ENCODE measurements around the gene DNAJC21.

DNAJC21 gene

DNA sequence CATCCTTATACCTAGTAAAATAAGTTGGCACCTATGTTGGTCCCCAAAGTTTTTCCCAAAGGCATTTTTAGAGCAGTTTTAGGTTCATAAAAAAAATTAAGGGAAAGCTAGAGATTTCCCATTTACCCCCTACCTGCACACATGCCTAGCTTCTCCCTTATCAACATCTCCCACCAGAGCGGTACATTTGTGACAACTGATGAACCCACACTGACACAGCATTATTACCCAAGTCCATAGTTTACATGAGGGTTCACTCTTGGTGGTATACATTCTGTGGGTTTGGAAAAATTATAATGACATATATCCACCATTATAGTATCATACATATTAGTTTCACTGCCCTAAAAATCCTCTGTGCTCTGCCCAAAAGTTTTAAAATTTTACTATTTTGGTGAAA is 26.1 kb upstream of the DNAJC21 start:
- Histone ChIP-seq H4K20me1 (ENCODE audit: insufficient read depth, low read length, poor library complexity, severe bottlenecking) (no peaks in the 10 kb centered on the region), H3K79me2 (ENCODE audit: insufficient read depth, low read length) (no peaks in the 10 kb centered on the region), H3K27me3 (ENCODE audit: insufficient read depth, low read length, poor library complexity, severe bottlenecking) (no peaks in the 10 kb centered on the region), H3K9ac (ENCODE audit: low read depth, low read length, poor library complexity, severe bottlenecking) (no peak overlapping the region), H3K4me3 (ENCODE audit: low read length, poor library complexity, severe bottlenecking) (no peak overlapping the region), H3K4me1 (ENCODE audit: insufficient read depth, low read length, poor library complexity, severe bottlenecking) (peaks cover 7% of the 10 kb centered on the region), H2AFZ (ENCODE audit: low read length) (no peak overlapping the region), H3K9me3 (ENCODE audit: insufficient read depth, low read depth, low read length) (no peaks in the 10 kb centered on the region), H3K36me3 (ENCODE audit: insufficient read depth, low read length) (peaks cover 1% of the 10 kb centered on the region; the same call in 1 of the 2 replicates), H3F3A (ENCODE audit: low read depth) (no peaks in the 10 kb centered on the region), H3K4me2 (ENCODE audit: low read depth, low read length, poor library complexity, severe bottlenecking) (no peak overlapping the region), H3K9me2 (replicated peaks; ENCODE audit: low read depth, low read length) (no peaks in the 10 kb centered on the region)
- TF ChIP-seq, protein P1, sequence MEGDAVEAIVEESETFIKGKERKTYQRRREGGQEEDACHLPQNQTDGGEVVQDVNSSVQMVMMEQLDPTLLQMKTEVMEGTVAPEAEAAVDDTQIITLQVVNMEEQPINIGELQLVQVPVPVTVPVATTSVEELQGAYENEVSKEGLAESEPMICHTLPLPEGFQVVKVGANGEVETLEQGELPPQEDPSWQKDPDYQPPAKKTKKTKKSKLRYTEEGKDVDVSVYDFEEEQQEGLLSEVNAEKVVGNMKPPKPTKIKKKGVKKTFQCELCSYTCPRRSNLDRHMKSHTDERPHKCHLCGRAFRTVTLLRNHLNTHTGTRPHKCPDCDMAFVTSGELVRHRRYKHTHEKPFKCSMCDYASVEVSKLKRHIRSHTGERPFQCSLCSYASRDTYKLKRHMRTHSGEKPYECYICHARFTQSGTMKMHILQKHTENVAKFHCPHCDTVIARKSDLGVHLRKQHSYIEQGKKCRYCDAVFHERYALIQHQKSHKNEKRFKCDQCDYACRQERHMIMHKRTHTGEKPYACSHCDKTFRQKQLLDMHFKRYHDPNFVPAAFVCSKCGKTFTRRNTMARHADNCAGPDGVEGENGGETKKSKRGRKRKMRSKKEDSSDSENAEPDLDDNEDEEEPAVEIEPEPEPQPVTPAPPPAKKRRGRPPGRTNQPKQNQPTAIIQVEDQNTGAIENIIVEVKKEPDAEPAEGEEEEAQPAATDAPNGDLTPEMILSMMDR (conservative IDR thresholded peaks at IDR 0.05; ENCODE audit: low read length): no peak
- no peak for TF ChIP-seq EZH2phosphoT487 (IDR thresholded peaks at IDR 0.05; ENCODE audit: borderline replicate concordance)

DNA sequence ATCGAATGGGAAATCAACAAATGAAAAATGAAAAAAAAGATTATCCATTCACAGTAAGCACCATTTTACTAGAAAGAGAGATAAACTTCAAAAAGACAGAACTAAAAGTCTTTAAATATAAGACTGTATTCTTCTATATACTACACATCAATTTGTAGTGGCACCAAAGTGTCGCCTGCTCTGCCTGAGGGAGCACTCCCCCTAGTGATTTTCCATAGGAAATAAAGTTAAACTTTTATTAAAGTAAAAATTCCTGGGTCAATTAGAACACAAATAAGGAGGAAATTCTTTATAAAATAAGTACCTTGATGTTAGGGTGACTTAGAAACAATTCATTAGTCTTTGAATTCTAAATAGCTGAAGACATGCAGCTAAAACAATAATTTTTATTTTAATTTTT is 23.8 kb upstream of the DNAJC21 start:
- no peaks in the 10 kb centered on the region for H4K20me1 ChIP-seq (ENCODE audit: insufficient read depth, low read length, poor library complexity, severe bottlenecking)
- no peaks in the 10 kb centered on the region for H3K9me3 ChIP-seq (ENCODE audit: insufficient read depth, low read depth, low read length)
- TF ChIP-seq, protein P1 (conservative IDR thresholded peaks at IDR 0.05; ENCODE audit: low read length): peak; percentile 67
- no peak for TF ChIP-seq EZH2phosphoT487 (IDR thresholded peaks at IDR 0.05; ENCODE audit: borderline replicate concordance)
- H3K4me1 ChIP-seq (ENCODE audit: insufficient read depth, low read length, poor library complexity, severe bottlenecking): peaks cover 7% of the 10 kb centered on the region
- no peak overlapping the region for H3K4me2 ChIP-seq (ENCODE audit: low read depth, low read length, poor library complexity, severe bottlenecking)
- peaks cover under 1% of the 10 kb centered on the region; the same call in 1 of the 2 replicates for H3K79me2 ChIP-seq (ENCODE audit: insufficient read depth, low read length)
- no peaks in the 10 kb centered on the region for H3K9me2 ChIP-seq (replicated peaks; ENCODE audit: low read depth, low read length)
- no peak overlapping the region for H2AFZ ChIP-seq (ENCODE audit: low read length)
- no peaks in the 10 kb centered on the region for H3F3A ChIP-seq (ENCODE audit: low read depth)
- H3K4me3 ChIP-seq (ENCODE audit: low read length, poor library complexity, severe bottlenecking): no peak overlapping the region
- no peak overlapping the region for H3K9ac ChIP-seq (ENCODE audit: low read depth, low read length, poor library complexity, severe bottlenecking)
- no peaks in the 10 kb centered on the region for H3K27me3 ChIP-seq (ENCODE audit: insufficient read depth, low read length, poor library complexity, severe bottlenecking)
- H3K36me3 ChIP-seq (ENCODE audit: insufficient read depth, low read length): peaks cover 14% of the 10 kb centered on the region; the same call in 1 of the 2 replicates

DNA sequence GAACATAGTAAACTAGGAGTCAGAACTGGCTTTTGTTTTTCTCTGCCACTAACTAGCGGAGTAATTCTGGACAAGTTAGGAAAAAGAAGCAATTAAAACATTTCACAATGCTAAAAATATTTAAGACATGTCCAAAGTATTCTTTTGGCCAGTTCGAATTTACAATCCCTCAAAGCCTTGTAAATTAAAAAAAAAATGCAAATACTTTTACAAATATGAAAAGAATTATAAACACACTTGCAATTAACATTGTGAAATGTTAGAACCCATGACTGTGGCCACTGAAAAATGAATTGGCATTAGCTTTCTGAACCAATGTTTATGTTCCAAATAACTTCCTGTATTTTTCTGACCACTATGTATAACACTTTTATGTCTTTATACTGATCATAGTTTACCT is 16.3 kb upstream of the DNAJC21 start:
- no peaks in the 10 kb centered on the region for H3K9me2 ChIP-seq (replicated peaks; ENCODE audit: low read depth, low read length)
- H3K4me2 ChIP-seq (ENCODE audit: low read depth, low read length, poor library complexity, severe bottlenecking): peak overlapping the region; percentile 82
- peaks cover 29% of the 10 kb centered on the region; the same call in 1 of the 2 replicates for H3K36me3 ChIP-seq (ENCODE audit: insufficient read depth, low read length)
- peak overlapping the region; percentile 91 for H3K9ac ChIP-seq (ENCODE audit: low read depth, low read length, poor library complexity, severe bottlenecking)
- H3K9me3 ChIP-seq (ENCODE audit: insufficient read depth, low read depth, low read length): no peaks in the 10 kb centered on the region
- TF ChIP-seq, protein P1 (conservative IDR thresholded peaks at IDR 0.05; ENCODE audit: low read length): no peak
- no peak for TF ChIP-seq EZH2phosphoT487 (IDR thresholded peaks at IDR 0.05; ENCODE audit: borderline replicate concordance)
- no peaks in the 10 kb centered on the region for H3F3A ChIP-seq (ENCODE audit: low read depth)
- peaks cover 32% of the 10 kb centered on the region for H3K4me1 ChIP-seq (ENCODE audit: insufficient read depth, low read length, poor library complexity, severe bottlenecking)
- H2AFZ ChIP-seq (ENCODE audit: low read length): no peak overlapping the region
- peaks cover 72% of the 10 kb centered on the region for H3K79me2 ChIP-seq (ENCODE audit: insufficient read depth, low read length)
- H4K20me1 ChIP-seq (ENCODE audit: insufficient read depth, low read length, poor library complexity, severe bottlenecking): peaks cover 39% of the 10 kb centered on the region
- H3K27me3 ChIP-seq (ENCODE audit: insufficient read depth, low read length, poor library complexity, severe bottlenecking): no peaks in the 10 kb centered on the region
- H3K4me3 ChIP-seq (ENCODE audit: low read length, poor library complexity, severe bottlenecking): peak overlapping the region; percentile 97

Data from Loucy (cell line).